Measurements from ENCODE around the gene SMG6.

- TF ChIP-seq POLR2AphosphoS5 (IDR thresholded peaks at IDR 0.05) (no peak), CTCF (IDR thresholded peaks at IDR 0.05) (no peak), POLR2A (IDR thresholded peaks at IDR 0.05) (no peak)
Measured at GRCh38 chr17:2040219-2040827, 263.3 kb downstream of the SMG6 start.

All from upper lobe of left lung (tissue), 4 donors.